GM21825 (cell line): Measurements from ENCODE around the gene F8A1.
A peak's percentile ranks its signal among the peaks of the same experiment; 100 is the strongest.
"Not testable (repeated sequence)": the region's sequence is repeated elsewhere in the genome, so short reads cannot be mapped to it uniquely, and the experiment has no call there.

ENCODE experiments used
- ATAC-seq: cut with Tn5 transposase; IDR thresholded peaks from one replicate; pipeline ENCODE4 v1.9.1; 2021; ENCODE audit warnings: mild to moderate bottlenecking, moderate library complexity; ENCODE audit not compliant: unreplicated experiment

The F8A1 gene

DNA sequence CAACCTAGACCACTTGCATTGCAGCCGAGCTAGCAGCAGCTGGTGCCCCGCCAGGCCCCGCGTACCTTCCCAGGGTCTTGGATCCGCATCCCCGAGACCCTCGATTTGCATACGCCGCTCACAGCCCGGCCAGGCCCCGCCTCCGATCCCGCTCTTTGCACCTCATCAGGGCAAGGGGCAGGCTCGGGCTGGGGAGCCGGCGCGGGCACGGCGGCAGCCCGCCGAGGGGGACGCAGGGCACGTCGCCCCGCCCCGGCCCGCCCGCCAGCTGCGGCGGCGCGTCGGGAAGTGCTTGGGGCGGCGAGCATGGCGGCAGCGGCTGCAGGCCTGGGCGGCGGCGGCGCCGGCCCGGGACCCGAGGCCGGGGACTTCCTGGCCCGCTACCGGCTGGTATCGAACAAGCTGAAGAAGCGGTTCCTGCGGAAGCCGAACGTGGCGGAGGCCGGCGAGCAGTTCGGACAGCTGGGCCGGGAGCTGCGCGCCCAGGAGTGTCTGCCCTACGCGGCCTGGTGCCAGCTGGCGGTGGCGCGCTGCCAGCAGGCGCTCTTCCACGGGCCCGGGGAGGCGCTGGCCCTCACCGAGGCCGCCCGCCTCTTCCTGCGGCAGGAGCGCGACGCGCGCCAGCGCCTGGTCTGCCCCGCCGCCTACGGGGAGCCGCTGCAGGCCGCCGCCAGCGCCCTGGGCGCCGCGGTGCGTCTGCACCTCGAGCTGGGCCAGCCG is at the start of gene F8A1:
Gene F8A1, plus strand, starts transcription at position 287 of the 720 bp plus-strand sequence. Its CDS starts 20 bp downstream, at position 307.
- peak; percentile 62 for ATAC-seq

DNA sequence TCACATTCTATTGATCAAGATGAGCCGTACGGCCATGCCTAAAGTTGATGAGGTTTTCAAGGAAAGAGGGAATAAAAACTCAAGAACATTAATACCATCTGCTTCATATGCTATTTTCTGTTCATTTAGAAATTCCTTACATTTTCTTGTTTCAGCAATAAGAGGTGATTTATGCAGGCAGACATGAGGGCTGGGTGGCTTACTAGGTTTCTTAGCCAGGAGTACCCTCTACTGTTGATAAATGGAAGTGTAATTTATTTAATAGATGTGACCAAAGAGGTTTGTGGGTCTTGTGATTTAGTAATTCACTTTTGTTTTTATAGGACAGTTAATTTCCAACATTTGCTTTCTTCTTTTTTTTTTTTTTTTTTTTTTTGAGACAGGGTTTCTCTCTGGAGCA is 45.3 kb upstream of the F8A1 start:
- no peak for ATAC-seq

DNA sequence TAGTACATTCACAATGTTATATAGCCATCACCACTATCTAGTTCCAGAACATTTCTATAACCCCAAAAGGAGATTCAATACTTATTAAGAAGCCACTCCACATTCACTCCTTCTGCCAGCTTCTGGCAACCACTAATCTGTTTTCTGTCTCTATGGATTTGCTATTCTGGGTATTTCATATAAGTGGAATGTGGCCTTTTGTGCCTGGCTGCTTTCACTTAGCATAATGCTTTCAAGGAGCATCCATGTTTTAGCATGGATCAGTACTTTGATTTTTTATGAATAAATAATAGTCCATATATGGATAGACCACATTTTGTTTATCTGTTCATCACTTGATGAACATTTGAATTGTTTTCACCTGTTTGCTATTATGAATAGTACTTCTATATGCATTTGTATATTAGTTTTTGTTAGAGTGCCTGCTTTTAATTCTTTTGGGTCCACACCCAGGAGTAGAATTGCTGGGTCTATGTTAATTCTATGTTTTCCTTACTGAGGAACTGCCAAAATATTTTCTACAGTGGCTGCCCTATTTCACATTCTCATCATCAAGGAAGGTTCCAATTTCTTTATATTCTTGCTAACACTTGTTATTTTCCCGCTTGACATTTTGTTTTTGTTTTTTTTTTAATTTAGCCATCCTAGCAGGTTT is 35.1 kb upstream of the F8A1 start:
- no peak for ATAC-seq

DNA sequence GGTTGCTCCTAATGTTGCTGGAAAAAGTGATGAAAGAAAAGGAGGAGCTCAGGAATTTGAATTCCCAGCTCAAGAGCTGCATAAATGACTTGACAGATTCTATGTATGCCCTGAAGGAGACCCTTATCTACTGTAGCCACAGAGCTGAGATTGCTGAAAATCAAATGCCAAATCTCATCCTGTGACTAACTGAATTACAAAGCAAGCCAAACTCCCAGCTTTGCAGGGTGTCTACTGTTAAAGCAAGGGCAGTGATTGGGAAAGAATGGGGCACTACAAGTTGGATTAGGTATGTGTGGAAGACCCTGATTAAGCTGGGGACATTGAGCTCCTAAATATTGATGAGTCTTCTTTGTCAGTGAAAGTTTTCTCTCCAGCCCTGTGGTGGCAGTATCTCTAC is 30.9 kb upstream of the F8A1 start:
- no peak for ATAC-seq

DNA sequence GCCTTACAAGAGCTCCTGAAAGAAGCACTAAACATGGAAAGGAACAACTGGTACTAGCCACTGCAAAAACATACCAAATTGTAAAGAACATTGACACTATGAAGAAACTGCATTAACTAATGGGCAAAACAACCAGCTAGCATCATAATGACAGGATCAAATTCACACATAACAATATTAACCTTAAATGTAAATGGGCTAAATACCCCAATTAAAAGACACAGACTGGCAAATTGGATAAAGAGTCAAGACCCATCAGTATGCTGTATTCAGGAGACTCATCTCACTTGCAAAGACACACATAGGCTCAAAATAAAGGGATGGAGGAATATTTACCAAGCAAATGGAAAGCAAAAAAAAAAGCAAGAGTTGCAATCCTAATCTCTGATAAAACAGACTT is 17.6 kb upstream of the F8A1 start:
- not testable (repeated sequence) for ATAC-seq

DNA sequence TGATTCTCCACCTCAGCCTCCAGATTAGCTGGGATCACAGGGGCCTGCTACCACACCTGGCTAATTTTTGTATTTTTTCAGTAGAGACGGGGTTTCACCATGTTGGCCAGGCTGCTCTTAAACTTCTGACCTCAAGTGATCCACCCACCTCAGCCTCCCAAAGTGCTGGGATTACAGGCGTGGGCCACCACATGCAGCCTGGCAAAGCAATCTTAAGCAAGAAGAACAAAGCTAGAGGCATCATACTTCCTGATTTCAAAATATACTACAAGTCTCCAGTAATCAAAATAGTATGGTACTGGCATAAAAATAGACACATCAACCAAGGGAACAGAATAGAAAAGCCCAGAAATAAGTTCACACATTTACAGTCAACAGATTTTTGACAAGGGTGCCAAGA is 12.8 kb upstream of the F8A1 start:
- no peak for ATAC-seq

DNA sequence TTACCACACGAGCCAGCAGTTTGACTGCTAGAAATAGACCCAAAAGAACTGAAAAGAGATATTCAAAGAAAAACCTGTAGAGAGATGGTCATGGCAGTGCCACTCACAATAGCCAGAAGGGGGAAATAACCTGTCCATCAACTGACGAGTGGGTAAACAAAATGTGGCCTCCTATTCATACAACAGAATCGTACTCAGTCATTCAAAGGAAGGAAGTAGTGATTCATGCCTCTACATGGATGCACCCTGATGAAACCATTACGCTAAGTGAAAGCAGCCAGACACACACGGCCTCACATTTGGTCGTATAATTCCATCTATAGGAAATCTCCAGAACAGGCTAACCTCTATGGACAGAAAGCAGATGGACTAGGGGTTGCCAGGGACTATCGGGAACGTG is 2.1 kb upstream of the F8A1 start:
- ATAC-seq = not testable (repeated sequence)

DNA sequence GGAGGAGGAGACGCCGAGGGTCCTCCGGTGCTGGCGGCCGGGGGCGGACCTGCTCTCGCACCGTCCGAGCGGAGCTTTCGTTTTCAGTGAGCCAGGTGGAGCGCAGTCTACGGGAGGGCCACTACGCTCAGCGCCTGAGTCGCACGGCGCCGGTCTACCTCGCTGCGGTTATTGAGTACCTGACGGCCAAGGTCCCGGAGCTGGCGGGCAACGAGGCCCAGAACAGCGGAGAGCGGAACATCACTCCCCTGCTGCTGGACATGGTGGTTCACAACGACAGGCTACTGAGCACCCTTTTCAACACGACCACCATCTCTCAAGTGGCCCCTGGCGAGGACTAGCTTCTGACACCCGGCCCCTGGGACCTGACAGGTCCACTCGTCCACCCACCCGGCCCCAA is 1.1 kb upstream of the F8A1 start:
- ATAC-seq = not testable (repeated sequence)

DNA sequence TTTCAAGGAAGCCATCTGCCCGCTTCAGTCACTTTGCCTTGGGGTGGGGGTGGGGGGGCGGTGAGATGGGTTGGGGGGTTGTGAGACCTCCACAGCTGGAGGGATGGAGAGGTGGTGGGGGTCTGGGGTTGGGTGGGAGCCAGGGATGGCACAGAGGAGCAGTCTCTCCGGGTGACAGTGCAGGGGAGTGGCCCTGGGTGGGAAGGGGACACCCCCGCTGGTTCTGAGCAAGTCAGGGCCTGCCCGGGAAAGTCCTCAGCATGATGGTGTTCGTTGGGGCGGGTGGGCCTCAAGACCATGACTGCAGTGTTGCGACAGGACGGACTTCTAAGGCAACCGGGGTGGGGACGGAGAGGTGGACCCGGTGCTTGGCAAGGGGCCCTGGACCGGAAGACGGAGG is 606 bp upstream of the F8A1 start:
- ATAC-seq = not testable (repeated sequence)

DNA sequence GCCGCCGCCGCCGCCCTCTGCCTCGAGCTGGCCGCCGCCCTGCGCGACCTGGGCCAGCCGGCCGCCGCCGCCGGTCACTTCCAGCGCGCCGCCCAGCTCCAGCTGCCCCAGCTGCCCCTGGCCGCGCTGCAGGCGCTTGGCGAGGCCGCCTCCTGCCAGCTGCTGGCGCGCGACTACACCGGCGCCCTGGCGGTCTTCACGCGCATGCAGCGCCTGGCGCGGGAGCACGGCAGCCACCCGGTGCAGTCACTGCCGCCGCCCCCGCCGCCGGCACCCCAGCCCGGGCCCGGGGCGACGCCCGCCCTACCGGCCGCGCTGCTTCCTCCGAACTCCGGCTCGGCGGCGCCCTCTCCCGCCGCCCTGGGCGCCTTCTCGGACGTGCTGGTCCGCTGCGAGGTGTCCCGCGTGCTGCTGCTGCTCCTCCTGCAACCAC is 650 bp downstream of the F8A1 start:
- peak; percentile 54 for ATAC-seq

DNA sequence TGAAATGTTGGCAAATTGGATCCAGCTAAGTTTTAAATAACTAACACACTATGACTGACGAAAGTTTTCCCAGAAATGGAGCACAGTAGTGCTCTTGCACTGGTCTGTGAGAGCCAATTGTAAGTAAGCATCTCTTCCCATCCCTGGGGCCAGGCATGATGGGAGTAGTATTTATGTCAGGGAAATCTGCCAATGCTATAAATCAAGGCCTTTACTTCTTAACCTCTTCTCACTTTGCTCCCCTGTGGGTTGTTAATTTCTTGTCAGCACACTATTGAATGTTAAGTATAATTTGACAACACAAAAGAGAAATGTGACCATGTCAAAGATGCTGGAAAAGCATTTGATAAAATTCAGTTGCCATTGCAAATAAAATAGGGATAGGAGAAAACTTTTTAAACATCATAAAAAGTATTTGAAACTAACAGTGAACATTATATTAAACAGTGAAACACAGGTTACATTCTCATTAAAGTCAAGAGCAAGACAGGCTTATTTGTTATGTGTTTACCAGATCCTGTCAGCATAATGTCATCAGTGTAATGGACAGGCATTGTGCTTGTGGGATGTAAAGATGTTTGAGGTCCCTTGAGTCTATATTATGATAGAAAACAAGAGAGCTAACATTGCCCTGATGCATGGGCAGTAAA is 5.0 kb downstream of the F8A1 start:
- no peak for ATAC-seq

DNA sequence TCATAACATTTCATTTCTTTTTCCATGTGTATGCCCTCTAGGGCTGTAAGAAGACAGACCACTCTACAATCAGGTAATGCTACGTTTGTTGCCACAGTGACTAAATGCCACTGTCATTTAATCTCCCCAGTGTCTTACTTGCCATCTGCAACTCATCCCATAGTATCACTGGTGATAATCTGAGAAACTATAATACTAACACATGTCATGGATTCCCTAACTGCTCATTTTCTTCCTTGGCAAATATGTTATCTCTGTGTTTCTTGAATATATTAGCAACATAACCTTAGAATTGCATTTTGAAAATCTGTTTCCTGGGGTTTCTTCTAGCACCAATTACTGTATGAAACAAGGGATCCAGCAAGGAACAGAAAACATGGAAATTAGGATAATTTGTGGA is 6.1 kb downstream of the F8A1 start:
- no peak for ATAC-seq

DNA sequence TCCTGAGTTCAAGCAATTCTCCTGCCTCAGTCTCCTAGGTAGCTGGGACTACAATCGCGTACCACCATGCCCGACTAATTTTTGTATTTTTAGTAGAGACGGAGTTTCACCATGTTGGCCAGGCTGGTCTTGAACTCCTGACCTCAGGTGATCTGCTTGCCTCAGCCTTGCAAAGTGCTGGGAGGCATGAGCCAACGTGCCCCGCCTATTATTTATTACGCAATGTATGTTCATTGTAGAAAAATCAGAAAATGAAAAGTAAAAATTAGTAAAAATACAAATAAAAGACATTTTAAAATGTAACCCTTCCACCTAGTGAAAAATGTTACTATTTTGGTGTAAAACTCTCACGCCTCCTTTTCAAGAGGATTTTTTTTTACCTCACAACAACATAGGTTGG is 14.2 kb downstream of the F8A1 start:
- no peak for ATAC-seq

DNA sequence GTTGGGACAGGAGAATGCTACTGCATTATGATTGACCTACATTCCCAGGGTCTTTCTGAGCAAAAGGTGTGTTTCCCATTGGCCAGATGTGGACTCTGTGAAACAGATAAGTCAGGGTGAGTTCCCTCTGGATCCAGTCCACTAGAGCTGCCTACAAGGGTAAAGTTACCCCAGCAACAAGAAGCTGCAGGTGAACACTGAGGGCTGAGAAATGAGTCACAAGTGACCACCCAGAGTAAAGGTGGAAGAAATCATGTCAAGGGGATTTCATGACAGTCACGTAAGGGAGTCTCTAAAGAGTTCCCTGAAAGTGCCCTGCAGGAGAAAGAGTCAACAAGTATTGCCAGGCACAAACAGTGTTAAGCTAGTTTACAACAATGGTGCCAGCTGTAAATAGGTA is 16.3 kb downstream of the F8A1 start:
- ATAC-seq = no peak

DNA sequence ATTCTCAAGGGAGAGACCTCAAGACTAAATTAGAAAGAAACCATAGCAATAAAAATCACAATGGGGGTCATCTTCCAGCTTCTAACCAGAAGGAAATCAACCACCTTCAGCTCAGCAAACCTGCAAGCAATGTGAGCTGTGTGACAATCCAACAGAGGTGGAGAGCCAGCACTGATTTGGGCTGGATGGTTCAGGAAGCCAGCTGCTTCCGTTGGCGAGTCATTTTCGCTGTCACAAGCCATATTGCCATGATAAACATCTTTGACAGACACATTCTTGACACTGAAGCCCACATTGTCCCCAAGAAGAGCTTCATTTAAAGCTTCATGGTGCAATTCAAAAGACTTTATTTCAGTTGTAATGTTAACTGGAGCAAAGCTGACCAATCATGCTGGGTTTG is 22.7 kb downstream of the F8A1 start:
- no peak for ATAC-seq

DNA sequence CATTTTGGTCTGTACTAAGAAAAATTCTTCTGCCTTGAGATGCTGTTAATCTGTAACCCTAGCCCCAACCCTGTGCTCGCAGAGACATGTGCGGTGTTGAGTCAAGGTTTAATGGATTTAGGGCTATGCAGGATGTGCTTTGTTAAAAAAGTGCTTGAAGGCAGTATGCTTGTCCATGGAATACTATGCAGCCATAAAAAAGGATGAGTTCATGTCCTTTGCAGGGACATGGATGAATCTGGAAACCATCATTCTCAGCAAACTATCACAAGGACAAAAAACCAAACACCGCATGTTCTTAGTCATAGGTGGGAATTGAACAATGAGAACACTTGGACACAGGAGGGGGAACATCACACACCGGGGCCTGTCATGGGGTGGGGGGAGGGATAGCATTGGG is 23.9 kb downstream of the F8A1 start:
- not testable (repeated sequence) for ATAC-seq

DNA sequence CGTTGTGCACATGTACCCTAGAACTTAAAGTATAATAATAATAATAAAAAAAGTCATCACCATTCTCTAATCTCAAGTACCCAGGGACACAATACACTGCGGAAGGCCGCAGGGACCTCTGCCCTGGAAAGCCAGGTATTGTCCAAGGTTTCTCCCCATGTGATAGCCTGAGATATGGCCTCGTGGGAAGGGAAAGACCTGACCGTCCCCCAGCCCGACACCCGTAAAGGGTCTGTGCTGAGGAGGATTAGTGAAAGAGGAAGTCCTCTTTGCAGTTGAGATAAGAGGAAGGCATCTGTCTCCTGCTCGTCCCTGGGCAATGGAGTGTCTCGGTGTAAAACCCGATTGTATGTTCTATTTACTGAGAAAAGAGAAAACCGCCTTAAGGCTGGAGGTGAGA is 24.4 kb downstream of the F8A1 start:
- ATAC-seq = not testable (repeated sequence)

DNA sequence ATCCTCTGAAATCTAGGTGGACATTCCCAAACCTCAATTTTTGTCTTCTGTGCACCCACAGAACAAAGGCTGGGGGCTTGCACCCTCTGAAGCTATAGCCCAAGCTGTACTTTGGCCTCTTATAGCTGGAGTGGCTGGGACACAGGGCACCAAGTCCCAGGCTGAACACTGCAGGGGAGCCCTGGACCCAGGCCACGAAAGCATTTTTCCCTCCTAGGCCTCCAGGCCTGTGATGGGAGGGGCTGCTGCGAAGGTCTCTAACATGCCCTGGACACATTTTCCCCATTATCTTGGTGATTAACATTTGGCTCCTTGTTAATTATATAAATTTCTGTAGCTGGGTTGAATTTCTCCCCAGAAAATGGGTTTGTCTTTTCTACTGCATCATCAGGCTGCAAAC is 27.9 kb downstream of the F8A1 start:
- no peak for ATAC-seq

DNA sequence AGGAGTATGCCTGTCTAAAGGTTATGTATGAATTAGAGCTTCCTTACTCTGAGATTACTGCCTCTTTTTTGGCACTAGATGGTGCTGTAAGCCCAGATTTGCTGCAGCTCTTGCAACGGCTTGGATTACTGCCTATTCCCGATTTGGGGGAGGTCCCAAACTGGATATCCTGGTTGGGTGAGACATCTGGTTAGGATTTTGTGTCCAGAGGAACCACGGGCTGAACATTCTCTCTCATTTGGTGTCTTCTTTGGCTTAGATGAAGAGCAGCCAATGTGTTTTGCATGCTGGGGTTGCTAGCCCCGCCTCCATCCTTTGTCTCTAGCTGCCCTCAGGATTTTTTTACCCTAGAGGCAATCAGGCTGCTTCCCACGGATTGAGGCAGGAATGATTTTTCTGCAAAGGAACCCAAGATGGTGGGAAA is 31.9 kb downstream of the F8A1 start:
- ATAC-seq = no peak

DNA sequence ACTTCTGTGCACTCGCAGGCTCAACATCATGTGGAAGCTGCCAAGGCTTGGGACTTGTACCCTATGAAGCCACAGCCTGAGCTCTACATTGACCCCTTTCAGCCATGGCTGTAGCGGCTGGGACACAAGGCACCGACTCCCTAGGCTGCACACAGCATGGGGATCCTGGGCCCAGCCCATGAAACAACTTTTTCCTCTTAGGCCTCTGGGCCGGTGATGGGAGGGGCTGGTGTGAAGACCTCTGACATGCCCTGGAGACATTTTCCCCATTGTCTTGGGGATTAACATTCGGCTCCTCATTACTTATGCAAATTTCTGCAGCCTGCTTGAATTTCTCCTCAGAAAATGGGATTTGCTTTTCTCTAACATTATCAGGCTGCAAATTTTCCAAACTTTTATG is 38.6 kb downstream of the F8A1 start:
- ATAC-seq = not testable (repeated sequence)
